Calu3 (cell line): ENCODE results near the gene GDPGP1. TPM values are rescaled to one million over a fixed set of nuclear protein-coding genes. Genes with fewer than 3 reads are reported as not detected.

Experiments used
- BruUV-seq: library from RNA; stranded (reverse); fragments of 400-500 nt; replicated peaks from 2 replicates; lab custom pipeline; 2021; lab: Mats Ljungman, UMichigan
- CTCF ChIA-PET: fragments of 300-600 bp; sonication (Branson Sonifier 250); formaldehyde crosslinking; loops from one replicate; lab custom pipeline; 2022; ENCODE audit warnings: antibody characterized with exemption; lab: Charles Lee
- DNase-seq: peaks from one replicate; pipeline ENCODE4 v3.0.0; 2022
- H3K27ac Mint-ChIP-seq: one replicate; pipeline ENCODE4 v1.8.0; 2022; ENCODE audit warnings: mixed read lengths; ENCODE audit not compliant: unreplicated experiment
- H3K27me3 Mint-ChIP-seq: one replicate; pipeline ENCODE4 v1.8.0; 2022; ENCODE audit warnings: mixed read lengths; ENCODE audit not compliant: unreplicated experiment
- H3K36me3 Mint-ChIP-seq: one replicate; pipeline ENCODE4 v1.8.0; 2022; ENCODE audit warnings: mild to moderate bottlenecking, moderate library complexity, mixed read lengths; ENCODE audit not compliant: insufficient read depth, unreplicated experiment
- H3K4me1 Mint-ChIP-seq: one replicate; pipeline ENCODE4 v1.8.0; 2022; ENCODE audit warnings: mild to moderate bottlenecking, low read depth, mixed read lengths; ENCODE audit not compliant: unreplicated experiment
- H3K4me3 Mint-ChIP-seq: one replicate; pipeline ENCODE4 v1.8.0; 2022; ENCODE audit warnings: mild to moderate bottlenecking, low read depth, moderate library complexity, mixed read lengths; ENCODE audit not compliant: unreplicated experiment
- H3K9me3 Mint-ChIP-seq: one replicate; pipeline ENCODE4 v1.8.0; 2022; ENCODE audit warnings: low read depth, mixed read lengths; ENCODE audit not compliant: unreplicated experiment
- CTCF ChIP-seq: fragments of 200-600 bp; IDR thresholded peaks from one replicate; pipeline ENCODE4 v1.8.0; 2022; ENCODE audit warnings: antibody characterized with exemption; ENCODE audit not compliant: unreplicated experiment
- intact Hi-C: fragments of 100-400 bp; cut with micrococcal nuclease; formaldehyde crosslinking; loops from one replicate; pipeline ENCODE4 v1.10.0; 2022; ENCODE audit not compliant: unreplicated experiment
- total RNA-seq: library from RNA; stranded (reverse); gene quantifications from 2 replicates; pipeline ENCODE4 v1.2.3, GENCODE V29; 2022

Gene GDPGP1
- total RNA-seq, 1 experiment from 2014 or later: 20.3 TPM

GRCh38 chr15:90240856-90241255 is 6.8 kb downstream of the GDPGP1 start:
- Mint-ChIP-seq H3K9me3 (no peaks in the 10 kb centered on the region), H3K4me1 (no peaks in the 10 kb centered on the region), H3K4me3 (no peak overlapping the region), H3K27me3 (no peaks in the 10 kb centered on the region), H3K27ac (no peak overlapping the region), H3K36me3 (peaks cover 32% of the 10 kb centered on the region)
- no TSS peak for BruUV-seq
- intact Hi-C loops: no loop called here
- TF ChIP-seq CTCF: no peak
- DNase-seq: no peak
- CTCF ChIA-PET: no interaction called here

- no peaks in the 10 kb centered on the region for H3K4me1 Mint-ChIP-seq
- DNase-seq: no peak
- H3K36me3 Mint-ChIP-seq: peaks cover 24% of the 10 kb centered on the region
- no peak overlapping the region for H3K4me3 Mint-ChIP-seq
- TF ChIP-seq CTCF: no peak
- H3K27me3 Mint-ChIP-seq: no peaks in the 10 kb centered on the region
- H3K9me3 Mint-ChIP-seq: no peaks in the 10 kb centered on the region
- no TSS peak for BruUV-seq
- CTCF ChIA-PET: no interaction called here
- intact Hi-C loops: no loop called here
- H3K27ac Mint-ChIP-seq: no peak overlapping the region
Observed at GRCh38 chr15:90241343-90242192, 7.6 kb downstream of the GDPGP1 start.

- Mint-ChIP-seq H3K27ac (no peak overlapping the region), H3K36me3 (peaks cover 12% of the 10 kb centered on the region), H3K4me1 (peaks cover 9% of the 10 kb centered on the region), H3K9me3 (no peaks in the 10 kb centered on the region), H3K4me3 (no peak overlapping the region), H3K27me3 (no peaks in the 10 kb centered on the region)
- DNase-seq: no peak
- no peak for TF ChIP-seq CTCF
- intact Hi-C loops: no loop called here
- BruUV-seq: no TSS peak
- CTCF ChIA-PET: no interaction called here
Observed at GRCh38 chr15:90243943-90244639, 10.1 kb downstream of the GDPGP1 start.

- no TSS peak for BruUV-seq
- peaks cover 24% of the 10 kb centered on the region for H3K4me1 Mint-ChIP-seq
- no peak for TF ChIP-seq CTCF
- CTCF ChIA-PET: interaction anchor here (0.6 to 2.0 kb wide), 13 partner anchors 9 to 1482 kb away, joined by 3 to 13 read pairs (median 5); partner anchors contain the start of genes CIB1 and GDPGP1
- no peak for DNase-seq
- H3K27me3 Mint-ChIP-seq: no peaks in the 10 kb centered on the region
- no peaks in the 10 kb centered on the region for H3K9me3 Mint-ChIP-seq
- H3K4me3 Mint-ChIP-seq: peak overlapping the region; percentile 98
- intact Hi-C loops: no loop called here
- H3K36me3 Mint-ChIP-seq: peaks cover 18% of the 10 kb centered on the region
- peak overlapping the region; percentile 91 for H3K27ac Mint-ChIP-seq
Observed at GRCh38 chr15:90248789-90249202, 14.8 kb downstream of the GDPGP1 start.
